HEK293 (cell line): Measurements from ENCODE around the gene GPALPP1.

ENCODE experiments used
- CTCF ChIA-PET: fragments of 350-600 bp; formaldehyde crosslinking; extraction: SDS; loops from one replicate; lab custom pipeline; 2021; ENCODE audit warnings: antibody characterized with exemption; lab: Yijun Ruan, JAX
- POLR2A ChIA-PET: fragments of 300-600 bp; formaldehyde crosslinking; extraction: SDS; loops from one replicate; lab custom pipeline; 2020; ENCODE audit warnings: antibody characterized with exemption, inconsistent platforms; lab: Yijun Ruan, JAX
- H3K27ac ChIP-seq: fragments of 200-500 bp; sonication (Bioruptor generic); 2 replicates; pipeline ENCODE4 v1.5.1; 2014; ENCODE audit warnings: low read depth, low read length, control low read depth, inconsistent platforms; ENCODE audit errors: extremely low read depth
- H3K36me3 ChIP-seq, 2 experiments: fragments of 200-500 bp in 1 of 2; sonication (Bioruptor generic) in 1 of 2; 1 replicate in 1 of 2; 2 replicates in 1 of 2; pipeline ENCODE4 v1.5.1; 2014 to 2017; ENCODE audit warnings: inconsistent platforms in 2 of 2, low read length in 2 of 2; ENCODE audit not compliant: control insufficient read depth in 2 of 2, insufficient read depth in 1 of 2
- H3K4me1 ChIP-seq: fragments of 200-500 bp; sonication (Bioruptor generic); 2 replicates; pipeline ENCODE4 v1.5.1; 2014; ENCODE audit warnings: mild to moderate bottlenecking, low read length, inconsistent platforms; ENCODE audit not compliant: control insufficient read depth, insufficient read depth
- H3K4me3 ChIP-seq: 2 replicates; pipeline ENCODE4 v1.5.1; 2011; ENCODE audit warnings: low read depth, mild to moderate bottlenecking, control low read depth, low read length, moderate library complexity
- H3K9me3 ChIP-seq: fragments of 200-500 bp; sonication (Bioruptor generic); 2 replicates; pipeline ENCODE4 v1.5.1; 2014; ENCODE audit warnings: low read depth, low read length, inconsistent platforms; ENCODE audit not compliant: control insufficient read depth, insufficient read depth
- HIC1 ChIP-seq: fragments of 450-650 bp; formaldehyde crosslinking; IDR thresholded peaks from 2 replicates; pipeline ENCODE4 v1.5.1; 2016; ENCODE audit warnings: missing biosample characterization, missing genetic modification characterization
- IKZF3 ChIP-seq: fragments of 450-650 bp; IDR thresholded peaks from 2 replicates; pipeline ENCODE4 v1.5.0; 2018; ENCODE audit warnings: missing biosample characterization, mild to moderate bottlenecking, missing genetic modification characterization, moderate library complexity
- KLF10 ChIP-seq: fragments of 450-650 bp; IDR thresholded peaks from 2 replicates; pipeline ENCODE4 v1.5.1; 2018; ENCODE audit warnings: missing biosample characterization, mild to moderate bottlenecking, missing genetic modification characterization
- MYNN ChIP-seq: fragments of 450-650 bp; formaldehyde crosslinking; IDR thresholded peaks from 2 replicates; pipeline ENCODE4 v1.5.1; 2016; ENCODE audit warnings: missing biosample characterization, missing genetic modification characterization, borderline replicate concordance
- SP7 ChIP-seq: fragments of 450-650 bp; formaldehyde crosslinking; IDR thresholded peaks from 2 replicates; pipeline ENCODE4 v1.5.1; 2016; ENCODE audit warnings: missing biosample characterization, missing genetic modification characterization
- ZBTB44 ChIP-seq: fragments of 450-650 bp; IDR thresholded peaks from 2 replicates; pipeline ENCODE4 v1.5.1; 2018; ENCODE audit warnings: missing biosample characterization, mild to moderate bottlenecking, missing genetic modification characterization
- ZBTB7A ChIP-seq: fragments of 450-650 bp; formaldehyde crosslinking; IDR thresholded peaks from 2 replicates; pipeline ENCODE4 v1.5.1; 2016; ENCODE audit warnings: low read depth, missing biosample characterization, missing genetic modification characterization
- ZEB2 ChIP-seq: fragments of 450-650 bp; formaldehyde crosslinking; IDR thresholded peaks from 2 replicates; pipeline ENCODE4 v1.5.1; 2016; ENCODE audit warnings: missing biosample characterization, missing genetic modification characterization
- ZNF184 ChIP-seq: fragments of 450-650 bp; IDR thresholded peaks from 2 replicates; pipeline ENCODE4 v1.5.1; 2018; ENCODE audit warnings: missing biosample characterization, mild to moderate bottlenecking, missing genetic modification characterization
- ZNF266 ChIP-seq: fragments of 450-650 bp; formaldehyde crosslinking; IDR thresholded peaks from 2 replicates; pipeline ENCODE4 v1.5.1; 2016; ENCODE audit warnings: missing biosample characterization, missing genetic modification characterization, low read depth
- ZNF510 ChIP-seq: fragments of 450-650 bp; formaldehyde crosslinking; IDR thresholded peaks from 2 replicates; pipeline ENCODE4 v1.5.1; 2018; ENCODE audit warnings: mild to moderate bottlenecking, missing genetic modification characterization, missing biosample characterization; ENCODE audit not compliant: insufficient replicate concordance
- ZNF561 ChIP-seq: fragments of 450-650 bp; IDR thresholded peaks from 2 replicates; pipeline ENCODE4 v1.5.1; 2018; ENCODE audit warnings: missing biosample characterization, missing genetic modification characterization, borderline replicate concordance
- ZNF629 ChIP-seq: fragments of 450-650 bp; formaldehyde crosslinking; IDR thresholded peaks from 2 replicates; pipeline ENCODE4 v1.5.1; 2017; ENCODE audit warnings: missing biosample characterization, missing genetic modification characterization
- ZNF654 ChIP-seq: fragments of 450-650 bp; formaldehyde crosslinking; IDR thresholded peaks from 2 replicates; pipeline ENCODE4 v1.5.1; 2016; ENCODE audit warnings: low read depth, missing biosample characterization, missing genetic modification characterization
- ZNF843 ChIP-seq: fragments of 450-650 bp; formaldehyde crosslinking; IDR thresholded peaks from 2 replicates; pipeline ENCODE4 v1.5.1; 2016; ENCODE audit warnings: missing biosample characterization, missing genetic modification characterization
- ZSCAN30 ChIP-seq: fragments of 450-650 bp; IDR thresholded peaks from 2 replicates; pipeline ENCODE4 v1.5.1; 2018; ENCODE audit warnings: missing biosample characterization, mild to moderate bottlenecking, missing genetic modification characterization, moderate library complexity
- TF ChIP-seq, protein P1 (sequence below): fragments of 450-650 bp; formaldehyde crosslinking; IDR thresholded peaks from 2 replicates; pipeline ENCODE4 v1.5.1; 2016; ENCODE audit warnings: missing biosample characterization, missing genetic modification characterization
- TF ChIP-seq, protein P2 (sequence below): fragments of 450-650 bp; formaldehyde crosslinking; IDR thresholded peaks from 2 replicates; pipeline ENCODE4 v1.5.1; 2016; ENCODE audit warnings: missing biosample characterization, missing genetic modification characterization
- TF ChIP-seq, protein P3 (sequence below): fragments of 450-650 bp; formaldehyde crosslinking; IDR thresholded peaks from 2 replicates; pipeline ENCODE4 v1.5.1; 2016; ENCODE audit warnings: missing biosample characterization, missing genetic modification characterization

Gene GPALPP1

GRCh38 chr13:45047394-45048310 lies 58.3 kb downstream of the GPALPP1 start:
- Histone ChIP-seq H3K9me3 (no peaks in the 10 kb centered on the region), H3K36me3 (no peaks in the 10 kb centered on the region), H3K27ac (no peak overlapping the region), H3K4me1 (0 out of 2 replicates have a peak, but pooled peaks cover 2% of the 10 kb centered on the region), H3K4me3 (peak overlapping the region; percentile 35)
- ChIA-PET CTCF (interaction anchor here (0.5 to 4.4 kb wide), 32 partner anchors 7 to 737 kb away, joined by 3 to 83 read pairs (median 4); no protein-coding TSS in a partner anchor), POLR2A (interaction anchor here (0.8 kb wide), 1 partner anchor 233 kb away, joined by 3 read pairs; no protein-coding TSS in a partner anchor)
- TF ChIP-seq ZNF561, result 0 out of 2 replicates have a peak, but pooled peaks have one; percentile 49
- peak; percentile 42; the same call in 1 of the 2 replicates for TF ChIP-seq MYNN (tag by site-specific recombination)
- TF ChIP-seq IKZF3, result no peak
- TF ChIP-seq, protein P1, sequence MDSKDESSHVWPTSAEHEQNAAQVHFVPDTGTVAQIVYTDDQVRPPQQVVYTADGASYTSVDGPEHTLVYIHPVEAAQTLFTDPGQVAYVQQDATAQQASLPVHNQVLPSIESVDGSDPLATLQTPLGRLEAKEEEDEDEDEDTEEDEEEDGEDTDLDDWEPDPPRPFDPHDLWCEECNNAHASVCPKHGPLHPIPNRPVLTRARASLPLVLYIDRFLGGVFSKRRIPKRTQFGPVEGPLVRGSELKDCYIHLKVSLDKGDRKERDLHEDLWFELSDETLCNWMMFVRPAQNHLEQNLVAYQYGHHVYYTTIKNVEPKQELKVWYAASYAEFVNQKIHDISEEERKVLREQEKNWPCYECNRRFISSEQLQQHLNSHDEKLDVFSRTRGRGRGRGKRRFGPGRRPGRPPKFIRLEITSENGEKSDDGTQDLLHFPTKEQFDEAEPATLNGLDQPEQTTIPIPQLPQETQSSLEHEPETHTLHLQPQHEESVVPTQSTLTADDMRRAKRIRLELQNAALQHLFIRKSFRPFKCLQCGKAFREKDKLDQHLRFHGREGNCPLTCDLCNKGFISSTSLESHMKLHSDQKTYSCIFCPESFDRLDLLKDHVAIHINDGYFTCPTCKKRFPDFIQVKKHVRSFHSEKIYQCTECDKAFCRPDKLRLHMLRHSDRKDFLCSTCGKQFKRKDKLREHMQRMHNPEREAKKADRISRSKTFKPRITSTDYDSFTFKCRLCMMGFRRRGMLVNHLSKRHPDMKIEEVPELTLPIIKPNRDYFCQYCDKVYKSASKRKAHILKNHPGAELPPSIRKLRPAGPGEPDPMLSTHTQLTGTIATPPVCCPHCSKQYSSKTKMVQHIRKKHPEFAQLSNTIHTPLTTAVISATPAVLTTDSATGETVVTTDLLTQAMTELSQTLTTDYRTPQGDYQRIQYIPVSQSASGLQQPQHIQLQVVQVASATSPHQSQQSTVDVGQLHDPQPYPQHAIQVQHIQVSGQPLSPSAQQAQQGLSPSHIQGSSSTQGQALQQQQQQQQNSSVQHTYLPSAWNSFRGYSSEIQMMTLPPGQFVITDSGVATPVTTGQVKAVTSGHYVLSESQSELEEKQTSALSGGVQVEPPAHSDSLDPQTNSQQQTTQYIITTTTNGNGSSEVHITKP (tag by site-specific recombination), result peak; percentile 40
- 0 out of 2 replicates have a peak, but pooled peaks have one; percentile 20 for TF ChIP-seq SP7 (tag by site-specific recombination)
- TF ChIP-seq ZEB2 (tag by site-specific recombination), result 0 out of 2 replicates have a peak, but pooled peaks have one; percentile 12
- TF ChIP-seq ZNF629 (tag by site-specific recombination), result peak; percentile 28; the same call in 1 of the 2 replicates
- TF ChIP-seq ZNF843 (tag by site-specific recombination), result no peak
- TF ChIP-seq, protein P2, sequence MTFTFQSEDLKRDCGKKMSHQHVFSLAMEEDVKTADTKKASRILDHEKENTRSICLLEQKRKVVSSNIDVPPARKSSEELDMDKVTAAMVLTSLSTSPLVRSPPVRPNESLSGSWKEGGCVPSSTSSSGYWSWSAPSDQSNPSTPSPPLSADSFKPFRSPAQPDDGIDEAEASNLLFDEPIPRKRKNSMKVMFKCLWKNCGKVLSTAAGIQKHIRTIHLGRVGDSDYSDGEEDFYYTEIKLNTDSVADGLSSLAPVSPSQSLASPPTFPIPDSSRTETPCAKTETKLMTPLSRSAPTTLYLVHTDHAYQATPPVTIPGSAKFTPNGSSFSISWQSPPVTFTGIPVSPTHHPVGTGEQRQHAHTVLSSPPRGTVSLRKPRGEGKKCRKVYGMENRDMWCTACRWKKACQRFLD (tag by site-specific recombination), result no peak
- TF ChIP-seq ZNF266 (tag by site-specific recombination), result no peak
- peak; percentile 94 for TF ChIP-seq ZNF654
- peak; percentile 63 for TF ChIP-seq ZSCAN30 (tag by site-specific recombination)
- no peak for TF ChIP-seq ZBTB44 (tag by site-specific recombination)
- TF ChIP-seq ZNF184 (tag by site-specific recombination), result no peak
- TF ChIP-seq KLF10 (tag by site-specific recombination), result no peak
- TF ChIP-seq, protein P3, sequence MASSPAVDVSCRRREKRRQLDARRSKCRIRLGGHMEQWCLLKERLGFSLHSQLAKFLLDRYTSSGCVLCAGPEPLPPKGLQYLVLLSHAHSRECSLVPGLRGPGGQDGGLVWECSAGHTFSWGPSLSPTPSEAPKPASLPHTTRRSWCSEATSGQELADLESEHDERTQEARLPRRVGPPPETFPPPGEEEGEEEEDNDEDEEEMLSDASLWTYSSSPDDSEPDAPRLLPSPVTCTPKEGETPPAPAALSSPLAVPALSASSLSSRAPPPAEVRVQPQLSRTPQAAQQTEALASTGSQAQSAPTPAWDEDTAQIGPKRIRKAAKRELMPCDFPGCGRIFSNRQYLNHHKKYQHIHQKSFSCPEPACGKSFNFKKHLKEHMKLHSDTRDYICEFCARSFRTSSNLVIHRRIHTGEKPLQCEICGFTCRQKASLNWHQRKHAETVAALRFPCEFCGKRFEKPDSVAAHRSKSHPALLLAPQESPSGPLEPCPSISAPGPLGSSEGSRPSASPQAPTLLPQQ, result no peak
- TF ChIP-seq HIC1 (tag by site-specific recombination), result peak; percentile 33; the same call in 1 of the 2 replicates
- TF ChIP-seq ZBTB7A (tag by site-specific recombination), result no peak
- no peak for TF ChIP-seq ZNF510
